Subcutaneous adipose tissue (tissue), 4 donors: ENCODE results near the gene DUSP22. TPM values are rescaled to one million over a fixed set of nuclear protein-coding genes. Genes with fewer than 3 reads are reported as not detected.

Experiments
- CTCF ChIP-seq: fragments of 450-650 bp; IDR thresholded peaks from one replicate; pipeline ENCODE4 v1.5.1; 2016; ENCODE audit warnings: low read depth, mild to moderate bottlenecking, control low read depth, antibody characterized with exemption, moderate library complexity
- total RNA-seq, 4 donors: library from RNA; depleted of rRNA; stranded (reverse); fragments of >200 nt; gene quantifications; one replicate each; pipeline ENCODE4 v1.1.0, GENCODE V29; 2016

DUSP22 gene
- total RNA-seq, 4 donors from 2014 or later: 54.0 to 88.9 (median 64.9) TPM

- no peak for TF ChIP-seq CTCF
Measured at GRCh38 chr6:287489-287860, 4.8 kb upstream of the DUSP22 start.

- TF ChIP-seq CTCF: no peak
Measured at GRCh38 chr6:288866-289265, 3.4 kb upstream of the DUSP22 start.

GRCh38 chr6:290111-290922, 2.0 kb upstream of the DUSP22 start:
- TF ChIP-seq CTCF: no peak

- TF ChIP-seq CTCF: no peak
Measured at GRCh38 chr6:291204-291696, 1.0 kb upstream of the DUSP22 start.

- TF ChIP-seq CTCF: no peak
Measured at GRCh38 chr6:292506-293192, 362 bp downstream of the DUSP22 start.

GRCh38 chr6:293193-294174, 1.2 kb downstream of the DUSP22 start:
- no peak for TF ChIP-seq CTCF
